ENCODE results near the gene BCL2L2.

GRCh38 chr14:23299986-23300686 is 6.5 kb upstream of the BCL2L2 start:
- TF ChIP-seq CTCF (IDR thresholded peaks at IDR 0.05; ENCODE audit: low read depth, low read length, poor library complexity, severe bottlenecking) = no peak
- no peak for TF ChIP-seq EZH2phosphoT487 (IDR thresholded peaks at IDR 0.05; ENCODE audit: borderline replicate concordance, low read length)
